Astrocyte (in vitro differentiated cells and primary cell): ENCODE measurements around the gene ZNF80. TPM values are rescaled to one million over a fixed set of nuclear protein-coding genes. Genes with fewer than 3 reads are reported as not detected.

ENCODE experiments used
- DNase-seq: peaks from one replicate; pipeline ENCODE4 v3.0.0-alpha.2; 2010; ENCODE audit warnings: low read depth
- FAIRE-seq: peaks from 2 replicates; lab custom pipeline; 2011; peaks lifted over from hg19 to GRCh38; lab: Jason Lieb, UNC
- H2AFZ ChIP-seq: 2 replicates; pipeline ENCODE4 v1.6.0; 2012; ENCODE audit warnings: low read depth, low read length, inconsistent platforms
- H3K27ac ChIP-seq: 2 replicates; pipeline ENCODE4 v1.5.1; 2011; ENCODE audit warnings: low read depth, low read length, inconsistent platforms
- H3K27me3 ChIP-seq: 2 replicates; pipeline ENCODE4 v1.6.0; 2011; ENCODE audit warnings: low read length, inconsistent platforms; ENCODE audit not compliant: insufficient read depth
- H3K36me3 ChIP-seq: 2 replicates; pipeline ENCODE4 v1.5.1; 2011; ENCODE audit warnings: low read length, inconsistent platforms; ENCODE audit not compliant: insufficient read depth
- H3K4me1 ChIP-seq: 2 replicates; pipeline ENCODE4 v1.5.1; 2011; ENCODE audit warnings: low read length, inconsistent platforms; ENCODE audit not compliant: insufficient read depth
- H3K4me2 ChIP-seq: 2 replicates; pipeline ENCODE4 v1.6.0; 2012; ENCODE audit warnings: low read length, inconsistent platforms
- H3K4me3 ChIP-seq: 2 replicates; pipeline ENCODE4 v1.5.1; 2011; ENCODE audit warnings: low read depth, mild to moderate bottlenecking, low read length, inconsistent platforms; ENCODE audit not compliant: insufficient read depth
- H3K79me2 ChIP-seq: 2 replicates; pipeline ENCODE4 v1.6.0; 2012; ENCODE audit warnings: mild to moderate bottlenecking, low read length, inconsistent platforms; ENCODE audit not compliant: insufficient read depth
- H3K9ac ChIP-seq: 2 replicates; pipeline ENCODE4 v1.6.0; 2012; ENCODE audit warnings: mild to moderate bottlenecking, low read length, inconsistent platforms
- H3K9me3 ChIP-seq: 2 replicates; pipeline ENCODE4 v1.5.1; 2012; ENCODE audit warnings: low read depth, mild to moderate bottlenecking, low read length, inconsistent platforms; ENCODE audit not compliant: insufficient read depth
- H4K20me1 ChIP-seq: 2 replicates; pipeline ENCODE4 v1.6.0; 2012; ENCODE audit warnings: low read length, inconsistent platforms; ENCODE audit not compliant: insufficient read depth
- H3K27ac Mint-ChIP-seq: one replicate; pipeline ENCODE4 v1.8.0; 2021; ENCODE audit warnings: mild to moderate bottlenecking, mixed read lengths; ENCODE audit not compliant: unreplicated experiment
- H3K27me3 Mint-ChIP-seq: one replicate; pipeline ENCODE4 v1.8.0; 2021; ENCODE audit warnings: low read depth, mixed read lengths; ENCODE audit not compliant: unreplicated experiment
- H3K36me3 Mint-ChIP-seq: one replicate; pipeline ENCODE4 v1.8.0; 2021; ENCODE audit warnings: low read depth, mixed read lengths; ENCODE audit not compliant: unreplicated experiment
- H3K4me1 Mint-ChIP-seq: one replicate; pipeline ENCODE4 v1.8.0; 2021; ENCODE audit warnings: low read depth, mixed read lengths; ENCODE audit not compliant: unreplicated experiment
- H3K4me3 Mint-ChIP-seq: one replicate; pipeline ENCODE4 v1.8.0; 2021; ENCODE audit warnings: mild to moderate bottlenecking, moderate library complexity, mixed read lengths; ENCODE audit not compliant: unreplicated experiment
- H3K9me3 Mint-ChIP-seq: one replicate; pipeline ENCODE4 v1.8.0; 2021; ENCODE audit warnings: mild to moderate bottlenecking, mixed read lengths; ENCODE audit not compliant: unreplicated experiment
- EZH2 ChIP-seq: IDR thresholded peaks from 2 replicates; pipeline ENCODE4 v1.6.1; 2012; ENCODE audit warnings: mild to moderate bottlenecking, low read length, inconsistent platforms; ENCODE audit not compliant: insufficient read depth
- total RNA-seq: library from RNA; stranded (reverse); gene quantifications from 2 replicates; pipeline ENCODE4 v1.2.1, GENCODE V29; 2021
- TF ChIP-seq, protein P1 (sequence below): IDR thresholded peaks from 2 replicates; pipeline ENCODE4 v1.5.1; 2011; ENCODE audit warnings: low read depth, mild to moderate bottlenecking, inconsistent platforms, low read length, moderate library complexity; ENCODE audit not compliant: insufficient read depth

ZNF80 gene
- total RNA-seq, 1 donor from 2014 or later = not detected

DNA sequence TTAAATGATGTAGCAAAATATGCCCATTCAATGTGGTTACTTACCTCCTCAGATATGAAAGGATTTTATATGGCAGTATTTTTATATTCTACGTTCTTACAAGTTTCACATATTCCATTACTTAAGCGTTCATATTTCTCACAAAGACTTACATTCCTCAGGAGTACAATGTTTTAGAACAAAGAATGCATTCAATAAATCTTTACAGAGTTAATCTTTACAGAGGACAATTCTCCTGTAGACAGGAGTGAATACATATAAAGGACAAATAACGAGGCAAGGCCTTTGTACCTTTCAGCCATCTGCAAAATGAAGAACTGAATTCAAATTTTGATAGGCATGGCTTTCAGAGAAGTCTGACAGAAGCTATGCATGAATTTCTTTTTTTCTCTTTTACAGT is 1.9 kb downstream of the ZNF80 start:
- H3K9me3 Mint-ChIP-seq = peaks cover 6% of the 10 kb centered on the region
- no peak overlapping the region for H2AFZ ChIP-seq
- H3K27me3 Mint-ChIP-seq = peaks cover 10% of the 10 kb centered on the region
- no peaks in the 10 kb centered on the region for H3K79me2 ChIP-seq
- H3K36me3 Mint-ChIP-seq = peaks cover 3% of the 10 kb centered on the region
- no peak overlapping the region for H3K4me2 ChIP-seq
- H3K4me3 Mint-ChIP-seq = no peak overlapping the region
- no peak overlapping the region for H3K4me3 ChIP-seq
- no peak overlapping the region for H3K9ac ChIP-seq
- H3K9me3 ChIP-seq = no peaks in the 10 kb centered on the region
- H3K36me3 ChIP-seq = no peaks in the 10 kb centered on the region
- FAIRE-seq = no peak
- no peak overlapping the region for H3K27ac ChIP-seq
- no peaks in the 10 kb centered on the region for H3K4me1 Mint-ChIP-seq
- DNase-seq = no peak
- no peaks in the 10 kb centered on the region for H4K20me1 ChIP-seq
- TF ChIP-seq EZH2 = no peak
- TF ChIP-seq, protein P1, sequence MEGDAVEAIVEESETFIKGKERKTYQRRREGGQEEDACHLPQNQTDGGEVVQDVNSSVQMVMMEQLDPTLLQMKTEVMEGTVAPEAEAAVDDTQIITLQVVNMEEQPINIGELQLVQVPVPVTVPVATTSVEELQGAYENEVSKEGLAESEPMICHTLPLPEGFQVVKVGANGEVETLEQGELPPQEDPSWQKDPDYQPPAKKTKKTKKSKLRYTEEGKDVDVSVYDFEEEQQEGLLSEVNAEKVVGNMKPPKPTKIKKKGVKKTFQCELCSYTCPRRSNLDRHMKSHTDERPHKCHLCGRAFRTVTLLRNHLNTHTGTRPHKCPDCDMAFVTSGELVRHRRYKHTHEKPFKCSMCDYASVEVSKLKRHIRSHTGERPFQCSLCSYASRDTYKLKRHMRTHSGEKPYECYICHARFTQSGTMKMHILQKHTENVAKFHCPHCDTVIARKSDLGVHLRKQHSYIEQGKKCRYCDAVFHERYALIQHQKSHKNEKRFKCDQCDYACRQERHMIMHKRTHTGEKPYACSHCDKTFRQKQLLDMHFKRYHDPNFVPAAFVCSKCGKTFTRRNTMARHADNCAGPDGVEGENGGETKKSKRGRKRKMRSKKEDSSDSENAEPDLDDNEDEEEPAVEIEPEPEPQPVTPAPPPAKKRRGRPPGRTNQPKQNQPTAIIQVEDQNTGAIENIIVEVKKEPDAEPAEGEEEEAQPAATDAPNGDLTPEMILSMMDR = no peak
- no peaks in the 10 kb centered on the region for H3K27me3 ChIP-seq
- no peak overlapping the region for H3K27ac Mint-ChIP-seq
- no peaks in the 10 kb centered on the region for H3K4me1 ChIP-seq

DNA sequence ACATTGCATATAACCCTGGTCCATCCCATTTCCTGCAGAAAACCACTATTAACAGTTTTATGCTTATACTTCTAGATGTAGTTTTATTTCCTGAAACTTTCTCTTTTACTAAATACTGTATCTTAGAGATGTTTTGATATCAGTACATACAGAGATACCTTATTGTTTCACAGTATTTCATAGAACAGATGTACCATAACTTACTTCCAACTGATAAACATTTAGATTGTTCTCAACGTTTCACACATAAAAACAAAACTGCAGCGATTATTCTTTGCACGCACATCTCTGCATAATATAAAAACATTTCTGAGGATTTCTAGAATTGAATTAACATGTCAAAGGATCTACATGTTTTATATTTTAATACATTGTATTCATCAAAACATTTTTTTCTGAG is 2.6 kb downstream of the ZNF80 start:
- Histone ChIP-seq H3K79me2 (no peaks in the 10 kb centered on the region), H3K9me3 (no peaks in the 10 kb centered on the region), H3K9ac (no peak overlapping the region), H2AFZ (no peak overlapping the region), H3K4me3 (no peak overlapping the region), H3K4me2 (no peak overlapping the region), H3K27ac (no peak overlapping the region), H3K36me3 (no peaks in the 10 kb centered on the region), H4K20me1 (no peaks in the 10 kb centered on the region), H3K27me3 (no peaks in the 10 kb centered on the region), H3K4me1 (no peaks in the 10 kb centered on the region)
- Mint-ChIP-seq H3K27ac (no peak overlapping the region), H3K4me1 (no peaks in the 10 kb centered on the region), H3K27me3 (peaks cover 12% of the 10 kb centered on the region), H3K9me3 (peaks cover 6% of the 10 kb centered on the region), H3K4me3 (no peak overlapping the region), H3K36me3 (peaks cover 3% of the 10 kb centered on the region)
- no peak for TF ChIP-seq EZH2
- TF ChIP-seq, protein P1 = no peak
- DNase-seq = no peak
- FAIRE-seq = no peak

DNA sequence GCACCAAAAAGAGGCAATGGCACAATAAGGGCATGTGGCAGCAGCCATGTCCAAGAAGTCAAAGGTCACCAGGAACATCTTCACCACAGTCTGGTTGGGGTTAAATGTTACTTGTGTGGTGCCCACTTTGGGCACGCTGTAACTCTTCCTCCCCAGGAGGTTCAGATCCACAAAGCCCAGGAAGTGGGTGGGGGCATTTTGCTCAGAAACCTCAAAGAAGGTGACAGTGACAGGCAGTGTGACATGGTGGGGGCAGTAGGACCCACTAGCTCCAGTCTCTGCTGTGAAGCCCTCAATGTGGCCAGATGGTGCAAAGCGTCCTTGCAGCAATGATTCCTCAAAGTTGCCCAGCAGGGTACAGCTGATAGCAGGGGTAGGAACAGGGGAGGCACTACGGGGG is 5.8 kb downstream of the ZNF80 start:
- H3K9ac ChIP-seq = no peak overlapping the region
- no peak overlapping the region for H3K4me3 ChIP-seq
- Mint-ChIP-seq H3K27me3 (peaks cover 8% of the 10 kb centered on the region), H3K4me3 (no peak overlapping the region), H3K27ac (no peak overlapping the region), H3K36me3 (no peaks in the 10 kb centered on the region), H3K4me1 (no peaks in the 10 kb centered on the region), H3K9me3 (no peaks in the 10 kb centered on the region)
- H3K27ac ChIP-seq = no peak overlapping the region
- TF ChIP-seq EZH2 = no peak
- TF ChIP-seq, protein P1 = no peak
- no peaks in the 10 kb centered on the region for H3K27me3 ChIP-seq
- no peak overlapping the region for H2AFZ ChIP-seq
- H3K4me2 ChIP-seq = no peak overlapping the region
- H3K79me2 ChIP-seq = no peaks in the 10 kb centered on the region
- no peaks in the 10 kb centered on the region for H3K9me3 ChIP-seq
- H3K4me1 ChIP-seq = no peaks in the 10 kb centered on the region
- no peaks in the 10 kb centered on the region for H4K20me1 ChIP-seq
- FAIRE-seq (no peak), DNase-seq (no peak)
- H3K36me3 ChIP-seq = no peaks in the 10 kb centered on the region
